ENCODE data around the gene EPB41L3.
"Not testable (repeated sequence)": the region's sequence is repeated elsewhere in the genome, so short reads cannot be mapped to it uniquely, and the experiment has no call there.

The EPB41L3 gene

DNA sequence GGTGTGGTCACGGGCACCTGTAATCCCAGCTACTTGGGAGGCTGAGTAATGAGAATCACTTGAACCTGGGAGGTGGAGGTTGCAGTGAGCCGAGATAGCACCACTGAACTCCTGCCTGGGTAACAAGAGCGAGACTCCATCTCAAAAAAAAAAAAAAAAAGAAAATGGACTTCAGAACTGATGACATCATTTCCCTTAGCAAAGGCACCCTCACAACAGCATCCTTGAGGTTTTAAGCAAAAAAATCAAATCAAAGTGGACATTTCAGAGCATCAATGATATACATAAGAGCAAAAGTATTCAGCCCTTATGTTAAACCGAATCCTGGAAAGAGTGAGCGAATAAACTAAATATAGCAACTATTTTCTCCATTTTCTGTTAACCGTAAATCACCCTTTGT lies 45.3 kb downstream of the EPB41L3 start:
- DNase-seq (ENCODE audit: low read depth in 2 of 2) = no peak

DNA sequence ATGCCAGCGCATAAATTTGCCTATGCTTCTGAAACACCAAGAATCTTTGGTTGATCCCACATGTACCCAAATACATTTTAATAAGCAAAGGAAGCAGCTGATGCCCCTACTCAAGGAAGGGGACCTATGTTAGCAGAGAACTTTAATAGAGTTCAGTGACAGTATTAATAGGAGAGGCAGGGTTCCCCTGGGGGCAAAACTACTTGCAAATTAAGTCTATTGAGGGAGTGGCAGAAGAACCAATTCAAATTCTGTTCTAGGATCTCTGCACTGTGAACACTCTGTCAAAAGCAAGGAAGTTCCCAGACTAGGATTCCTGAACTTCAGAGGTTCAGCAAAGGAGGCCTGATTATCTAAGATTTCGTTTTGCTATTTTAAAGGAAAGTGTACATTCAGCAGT lies 47.5 kb downstream of the EPB41L3 start:
- no peak for DNase-seq (ENCODE audit: low read depth in 2 of 2)

DNA sequence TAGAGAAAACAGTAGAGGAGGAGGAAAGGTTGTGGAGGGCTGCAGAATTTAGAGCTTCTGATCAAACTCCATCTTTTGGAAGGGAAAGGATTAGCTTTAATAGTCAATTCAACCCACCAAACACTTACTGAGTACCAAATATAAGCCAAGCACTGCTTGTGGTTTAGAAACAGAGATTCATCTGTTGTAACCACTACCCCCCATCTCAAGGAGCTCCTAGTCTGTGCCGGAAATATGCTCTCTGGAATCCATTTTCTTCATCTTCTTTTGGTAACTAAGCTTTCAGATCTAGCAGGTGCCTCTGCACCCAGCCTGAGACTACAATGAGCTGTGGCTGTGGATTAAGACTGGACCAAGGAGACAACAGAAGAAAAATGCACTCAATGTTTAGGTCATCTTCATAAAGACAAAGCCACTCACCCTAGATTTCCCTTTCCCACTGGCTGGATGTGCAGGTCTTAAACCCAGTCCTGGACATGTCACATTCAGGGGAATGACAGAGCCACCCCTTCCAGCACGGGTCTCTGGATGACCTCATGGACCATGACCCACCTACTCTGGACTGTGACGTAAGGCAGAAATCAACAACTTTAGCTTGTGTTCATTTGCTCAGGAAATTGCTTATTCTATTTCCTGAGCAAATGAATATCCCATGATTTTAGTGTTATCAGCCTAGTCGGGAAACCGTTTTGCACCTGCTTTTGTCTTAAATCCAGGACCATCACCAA lies 52.9 kb downstream of the EPB41L3 start:
- no peak for DNase-seq (ENCODE audit: low read depth in 2 of 2)

DNA sequence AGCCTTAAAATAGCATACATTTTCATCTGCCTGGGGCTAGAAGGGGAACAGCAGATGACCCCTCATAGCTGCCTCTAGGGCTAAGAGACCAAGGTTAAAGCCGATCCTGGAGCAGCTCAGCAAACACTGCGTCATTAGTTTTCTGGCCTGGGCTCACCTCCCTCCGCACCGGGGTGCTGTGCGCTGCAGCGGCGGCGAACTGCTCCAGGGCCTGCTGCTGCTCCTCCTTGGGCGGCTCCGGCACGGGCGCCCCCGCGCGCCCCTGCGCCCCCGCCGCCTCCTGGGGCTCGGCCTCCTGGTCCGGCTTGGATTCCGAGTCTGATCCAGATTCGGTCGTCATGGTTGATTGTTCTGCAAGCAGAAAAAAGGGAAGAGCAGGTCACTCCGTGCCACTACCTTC lies 55.0 kb downstream of the EPB41L3 start:
- no peak for DNase-seq (ENCODE audit: low read depth in 2 of 2)

DNA sequence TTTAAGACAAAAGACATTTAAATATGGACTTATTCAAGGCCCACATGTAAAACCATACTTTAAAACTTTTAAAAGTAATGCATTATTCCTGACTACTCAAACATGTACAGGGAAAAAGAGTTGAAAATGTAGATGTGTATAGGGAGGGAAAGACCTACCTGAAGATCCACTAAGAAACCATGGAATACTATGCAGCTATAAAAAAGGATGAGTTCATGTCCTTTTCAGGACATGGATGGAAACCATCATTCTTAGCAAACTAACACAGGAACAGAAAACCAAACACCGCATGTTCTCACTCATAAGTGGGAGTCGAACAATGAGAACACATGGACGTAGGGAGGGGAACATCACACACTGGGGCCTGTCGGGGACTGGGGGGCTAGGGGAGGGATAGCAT lies 55.8 kb downstream of the EPB41L3 start:
- not testable (repeated sequence) for DNase-seq (ENCODE audit: low read depth in 2 of 2)

DNA sequence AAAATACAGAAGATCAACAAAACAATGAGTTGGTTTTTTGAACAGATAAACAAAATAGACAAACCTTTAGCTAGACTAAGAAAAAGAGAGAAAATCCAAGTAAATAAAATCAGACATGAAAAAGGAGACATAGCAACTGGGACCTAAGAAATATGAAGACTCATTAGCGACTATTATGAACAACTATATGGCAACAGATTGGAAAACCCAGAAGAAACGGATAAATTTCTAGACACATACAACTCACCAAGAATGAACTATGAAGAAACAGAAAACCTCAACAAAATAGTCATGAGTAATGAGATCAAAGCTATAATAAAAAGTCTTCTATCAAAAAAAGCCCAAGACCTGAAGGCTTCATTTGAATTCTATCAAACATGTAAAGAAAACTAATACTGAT lies 59.3 kb downstream of the EPB41L3 start:
- no peak for DNase-seq (ENCODE audit: low read depth in 2 of 2)

DNA sequence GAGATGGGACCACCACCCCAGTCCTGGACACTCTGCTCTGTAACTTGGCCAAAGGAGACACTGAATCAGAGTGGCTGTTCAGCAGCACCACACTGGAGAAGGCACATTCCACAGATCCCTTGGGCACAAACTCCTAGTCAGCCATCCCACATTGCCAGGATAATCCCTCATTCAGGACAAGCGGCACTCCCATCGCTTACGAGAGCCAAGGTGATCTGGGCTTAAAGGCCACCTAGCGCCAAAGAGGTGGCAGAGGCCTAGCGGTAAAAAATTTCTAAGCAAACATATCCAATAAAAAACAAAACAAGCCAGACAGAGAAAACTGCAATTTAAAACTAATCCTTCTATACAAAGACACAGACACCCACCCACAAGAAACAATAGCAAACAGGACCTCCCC lies 62.2 kb downstream of the EPB41L3 start:
- DNase-seq (ENCODE audit: low read depth in 2 of 2) = no peak

DNA sequence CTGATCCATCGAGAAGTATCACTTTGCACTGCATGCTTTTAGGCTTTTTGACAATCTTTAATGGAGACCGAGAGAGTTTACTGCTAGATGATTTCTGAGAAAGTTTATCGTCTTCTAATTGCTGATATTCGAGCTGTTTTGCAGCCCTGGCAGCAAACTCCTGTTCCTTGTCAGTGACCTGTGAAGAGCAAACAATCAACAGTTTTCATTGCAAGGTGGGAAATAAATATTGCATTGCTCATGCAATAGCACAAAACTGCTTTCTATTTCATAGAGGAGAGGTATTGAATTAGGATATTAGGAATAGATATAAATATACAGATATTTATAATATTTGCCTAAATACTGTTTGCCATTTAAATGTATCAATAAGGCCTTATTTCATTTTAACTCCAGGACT lies 65.5 kb downstream of the EPB41L3 start:
- no peak for DNase-seq (ENCODE audit: low read depth in 2 of 2)

DNA sequence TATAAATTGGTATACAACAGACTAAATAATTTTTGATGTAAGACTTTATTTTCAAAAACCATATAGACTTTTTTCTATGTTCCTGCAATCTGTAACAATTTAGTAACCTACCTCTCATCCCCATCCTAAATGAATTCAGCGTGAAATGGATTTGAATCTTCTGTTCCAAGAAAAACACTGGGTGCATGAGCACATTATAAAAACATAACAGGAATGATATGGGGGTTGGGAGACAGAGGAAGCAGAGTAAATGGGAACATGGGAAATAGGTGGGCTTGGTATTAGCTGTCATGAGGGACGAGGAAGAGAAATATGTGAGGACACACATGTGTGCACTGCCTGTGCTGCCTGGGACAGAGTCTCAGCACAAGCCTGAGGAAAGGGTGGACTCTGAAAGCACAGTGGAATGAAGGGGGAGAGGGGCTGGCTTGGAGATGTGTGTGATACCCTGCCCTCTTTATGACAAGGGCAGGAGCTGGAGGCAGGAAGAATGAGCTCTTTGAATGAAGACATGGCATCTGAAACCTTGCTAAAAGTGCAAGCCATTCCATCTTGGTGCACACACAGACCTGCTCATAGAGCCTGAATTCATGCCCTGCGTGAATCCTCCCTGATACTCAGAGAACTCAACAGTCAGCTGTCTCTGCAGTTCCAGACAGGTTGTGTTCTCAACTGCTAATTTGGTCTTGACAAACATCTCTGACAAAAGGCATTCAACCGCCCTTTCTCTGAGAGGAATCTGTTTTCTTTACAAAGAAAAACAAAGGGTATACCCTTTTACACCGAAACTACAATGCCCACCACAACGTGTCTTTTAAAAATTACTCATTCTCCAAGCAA lies 66.6 kb downstream of the EPB41L3 start:
- no peak for DNase-seq (ENCODE audit: low read depth in 2 of 2)

DNA sequence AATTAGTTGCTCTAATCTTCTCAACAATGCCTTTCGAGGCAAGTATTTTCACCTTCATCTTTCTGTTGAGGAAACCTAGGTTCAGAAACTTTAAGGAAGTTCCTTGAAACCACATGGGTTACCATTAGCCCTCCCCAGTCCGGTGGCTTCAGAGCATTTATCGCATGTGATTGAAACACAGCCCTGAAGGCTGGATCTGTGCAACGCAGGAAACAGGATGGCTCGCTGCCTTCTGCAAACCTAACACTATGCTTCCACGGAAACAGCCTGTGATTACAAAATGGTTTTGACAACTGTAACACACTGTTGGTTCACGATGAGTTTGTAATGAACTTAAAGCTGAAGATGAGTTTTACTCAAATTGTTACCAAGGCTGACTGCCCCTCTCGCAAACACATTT lies 68.5 kb downstream of the EPB41L3 start:
- DNase-seq (ENCODE audit: low read depth in 2 of 2) = no peak

DNA sequence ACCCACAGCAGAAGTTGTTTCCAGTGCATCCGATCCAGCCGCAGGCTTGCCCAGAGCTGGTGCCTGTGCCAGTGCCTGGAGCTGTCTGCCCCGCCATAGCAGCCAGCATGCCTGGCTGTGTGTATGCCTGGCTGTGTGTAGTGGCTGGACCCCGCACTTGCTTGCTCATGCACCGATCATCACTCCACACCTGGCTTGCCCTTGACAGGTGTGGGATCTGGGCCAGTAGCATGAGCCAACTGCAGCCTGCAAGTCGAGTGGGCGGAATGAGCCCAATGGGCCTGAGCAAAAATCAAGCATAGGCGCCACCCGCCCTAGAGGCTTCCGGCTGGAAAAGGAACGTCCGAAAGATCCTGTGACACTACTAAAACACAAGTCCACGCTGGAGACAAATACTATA lies 74.5 kb downstream of the EPB41L3 start:
- DNase-seq (ENCODE audit: low read depth in 2 of 2) = no peak

DNA sequence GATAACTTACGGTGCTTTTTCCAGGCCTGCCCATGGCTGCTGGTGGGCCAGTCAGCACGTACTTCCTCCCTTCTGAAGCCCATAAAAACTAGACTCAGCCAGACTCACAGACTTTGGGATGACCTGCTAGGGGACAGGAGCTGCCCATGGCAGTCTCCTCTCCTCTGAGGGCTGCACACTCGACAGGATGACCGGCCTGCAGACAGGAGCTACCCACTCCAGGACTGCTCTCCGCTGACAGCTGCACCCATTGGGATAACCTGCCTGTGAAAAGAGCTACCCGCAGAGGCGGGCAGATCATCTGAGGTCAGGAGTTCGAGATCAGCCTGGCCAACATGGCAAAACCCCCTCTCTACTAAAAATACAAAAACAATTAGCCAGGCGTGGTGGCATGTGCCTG lies 75.4 kb downstream of the EPB41L3 start:
- no peak for DNase-seq (ENCODE audit: low read depth in 2 of 2)

DNA sequence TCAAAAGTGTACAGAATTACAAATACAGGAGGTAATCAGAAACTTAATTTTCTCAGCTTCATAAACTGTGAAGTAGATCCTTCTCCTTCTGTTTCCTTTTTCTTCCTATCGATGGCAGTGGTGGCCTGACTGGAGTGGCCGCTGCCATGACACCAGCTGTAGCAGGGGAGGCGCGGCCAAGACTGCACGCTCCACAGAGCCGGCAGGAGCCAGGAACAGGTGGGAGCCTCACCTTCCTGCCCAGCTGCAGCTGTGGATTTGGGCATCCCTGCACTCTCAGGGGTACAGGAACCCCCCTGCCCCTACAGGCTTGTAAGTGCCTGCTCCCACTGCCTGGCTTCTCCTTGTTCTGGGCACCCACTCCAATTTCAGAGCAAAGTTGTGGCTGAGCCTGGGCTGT lies 76.1 kb downstream of the EPB41L3 start:
- DNase-seq (ENCODE audit: low read depth in 2 of 2) = no peak

DNA sequence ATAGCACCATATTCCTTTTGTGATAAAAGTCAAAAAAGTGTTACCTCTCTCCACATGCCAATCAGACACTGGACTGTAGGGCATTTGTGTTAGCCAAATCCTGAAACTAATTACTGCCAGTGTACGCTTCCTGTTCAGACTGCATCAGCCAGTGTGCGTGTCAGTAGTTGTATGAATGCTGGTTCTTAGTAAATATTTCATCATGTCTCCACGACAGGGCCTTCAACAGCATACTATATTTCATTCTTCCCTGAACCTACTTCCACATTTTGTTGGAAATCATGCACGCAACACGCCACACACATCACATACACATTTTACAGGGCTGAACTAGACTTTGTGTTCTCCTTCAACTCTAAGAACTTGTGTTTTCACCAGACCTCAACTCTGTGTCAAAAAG lies 77.5 kb downstream of the EPB41L3 start:
- DNase-seq (ENCODE audit: low read depth in 2 of 2) = no peak

DNA sequence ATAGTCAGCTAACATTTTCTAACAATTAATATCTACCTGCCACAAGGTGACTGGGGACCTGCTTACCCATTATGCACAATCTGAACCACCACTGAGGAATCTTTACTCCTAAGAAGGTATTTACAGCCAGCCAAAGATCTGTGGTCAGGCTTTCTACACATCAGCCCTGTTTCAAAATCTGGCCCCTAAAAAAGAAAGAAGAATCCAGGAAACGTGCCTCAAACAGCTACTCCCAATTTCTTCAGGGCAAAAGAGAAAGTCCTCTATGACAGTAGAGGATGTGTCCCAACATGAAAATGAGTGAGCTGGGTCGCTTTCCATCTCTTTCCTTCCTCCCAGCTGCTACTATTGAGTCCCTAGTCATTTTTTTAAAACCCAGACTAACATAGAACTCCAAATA lies 79.5 kb downstream of the EPB41L3 start:
- DNase-seq (ENCODE audit: low read depth in 2 of 2) = no peak

DNA sequence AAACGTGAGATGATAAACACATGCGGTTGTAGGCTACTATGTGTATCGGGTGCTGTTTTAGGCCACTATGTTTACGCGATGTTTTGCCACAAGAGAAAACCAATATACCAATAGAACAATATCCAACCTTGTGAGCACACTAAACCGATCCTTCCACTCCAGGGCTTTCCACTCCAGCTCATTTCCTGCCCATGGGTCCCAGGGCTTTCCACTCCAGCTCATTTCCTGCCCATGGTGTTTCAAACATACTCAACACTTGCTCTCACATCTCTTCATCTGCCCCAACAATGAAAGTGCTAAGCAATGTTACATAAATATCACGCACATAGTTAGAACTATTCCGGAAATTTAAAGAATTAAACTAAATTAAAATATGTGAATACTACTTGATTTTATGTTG lies 80.0 kb downstream of the EPB41L3 start:
- no peak for DNase-seq (ENCODE audit: low read depth in 2 of 2)

DNA sequence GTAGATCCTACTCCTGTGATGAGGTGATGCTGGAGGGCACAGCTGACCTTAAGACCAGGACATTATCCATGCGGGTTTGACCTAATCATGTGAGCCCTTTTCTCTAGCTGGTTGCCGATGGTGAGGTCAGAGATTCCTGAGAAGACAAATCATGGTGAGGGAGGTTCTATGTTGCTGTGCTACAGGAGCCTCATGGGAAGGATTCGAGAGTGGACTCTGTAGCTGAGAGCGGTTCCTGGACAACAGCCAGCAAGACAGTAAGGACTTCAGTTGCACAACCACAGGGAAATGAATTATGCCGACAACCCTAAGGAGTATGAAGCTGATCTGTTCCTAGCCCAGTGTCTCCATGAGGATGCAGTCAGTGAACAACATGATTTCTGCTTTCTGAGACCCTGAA lies 80.4 kb downstream of the EPB41L3 start:
- DNase-seq (ENCODE audit: low read depth in 2 of 2) = no peak

DNA sequence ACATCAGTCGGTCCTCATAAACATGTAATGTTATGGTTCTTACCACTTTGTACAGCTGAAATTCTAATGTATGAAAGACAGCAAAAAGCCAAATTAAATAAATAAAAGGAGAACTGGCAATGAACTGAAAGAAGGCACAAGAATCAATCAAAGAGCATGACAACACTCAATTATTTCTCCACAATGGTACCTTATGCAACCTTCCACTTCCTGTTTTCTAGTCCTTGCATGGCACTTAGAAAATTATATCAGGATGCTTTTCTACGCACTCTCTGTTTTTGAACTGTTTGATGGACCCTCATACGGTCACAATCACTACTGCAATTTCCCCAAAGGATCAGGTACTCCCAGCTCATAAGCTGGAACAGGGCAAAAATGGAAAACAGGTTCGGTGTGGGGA lies 81.6 kb downstream of the EPB41L3 start:
- no peak for DNase-seq (ENCODE audit: low read depth in 2 of 2)

DNA sequence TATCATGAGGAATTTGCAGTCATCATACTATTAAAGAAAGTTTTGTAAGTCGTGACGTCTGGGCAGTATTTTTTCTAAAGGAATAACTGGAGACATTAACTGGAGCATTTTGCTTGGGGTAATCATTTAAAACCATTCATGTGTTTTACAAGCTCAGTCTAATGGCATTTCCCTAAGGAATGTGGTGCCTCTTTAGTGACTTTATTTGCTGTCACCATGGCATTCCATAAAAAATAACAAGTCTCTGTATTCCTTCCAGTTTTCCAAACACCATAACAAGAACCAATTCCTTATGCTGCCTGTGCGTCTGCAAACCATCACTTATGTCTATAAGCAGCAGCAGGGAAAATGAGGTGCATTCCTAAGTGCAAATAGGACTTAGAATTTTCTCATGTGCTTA lies 82.8 kb downstream of the EPB41L3 start:
- no peak for DNase-seq (ENCODE audit: low read depth in 2 of 2)

DNA sequence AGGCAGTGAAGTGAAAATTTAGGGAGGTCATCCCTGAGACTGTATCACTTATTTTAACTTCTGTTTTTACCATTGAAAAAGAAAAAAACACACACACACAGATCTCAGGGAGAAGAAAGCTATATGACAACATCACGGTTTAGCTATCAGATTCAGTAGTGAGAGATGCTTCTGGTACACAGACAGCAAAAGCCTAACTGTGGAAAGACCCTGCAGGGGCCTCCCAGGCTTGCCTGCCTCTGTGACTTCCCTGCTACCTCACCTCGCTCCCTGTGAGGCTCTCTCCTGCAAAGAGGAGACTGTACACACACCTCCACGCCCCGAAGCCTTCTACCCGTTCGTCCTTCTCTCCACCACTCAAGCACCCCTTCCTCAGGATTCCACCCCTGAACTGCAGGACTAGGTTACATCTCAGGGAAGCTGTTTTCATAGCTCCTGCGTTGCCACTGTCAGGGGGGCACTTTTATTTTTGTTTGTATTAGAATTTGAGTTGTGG lies 86.3 kb downstream of the EPB41L3 start:
- no peak for DNase-seq (ENCODE audit: low read depth in 2 of 2)

DNA sequence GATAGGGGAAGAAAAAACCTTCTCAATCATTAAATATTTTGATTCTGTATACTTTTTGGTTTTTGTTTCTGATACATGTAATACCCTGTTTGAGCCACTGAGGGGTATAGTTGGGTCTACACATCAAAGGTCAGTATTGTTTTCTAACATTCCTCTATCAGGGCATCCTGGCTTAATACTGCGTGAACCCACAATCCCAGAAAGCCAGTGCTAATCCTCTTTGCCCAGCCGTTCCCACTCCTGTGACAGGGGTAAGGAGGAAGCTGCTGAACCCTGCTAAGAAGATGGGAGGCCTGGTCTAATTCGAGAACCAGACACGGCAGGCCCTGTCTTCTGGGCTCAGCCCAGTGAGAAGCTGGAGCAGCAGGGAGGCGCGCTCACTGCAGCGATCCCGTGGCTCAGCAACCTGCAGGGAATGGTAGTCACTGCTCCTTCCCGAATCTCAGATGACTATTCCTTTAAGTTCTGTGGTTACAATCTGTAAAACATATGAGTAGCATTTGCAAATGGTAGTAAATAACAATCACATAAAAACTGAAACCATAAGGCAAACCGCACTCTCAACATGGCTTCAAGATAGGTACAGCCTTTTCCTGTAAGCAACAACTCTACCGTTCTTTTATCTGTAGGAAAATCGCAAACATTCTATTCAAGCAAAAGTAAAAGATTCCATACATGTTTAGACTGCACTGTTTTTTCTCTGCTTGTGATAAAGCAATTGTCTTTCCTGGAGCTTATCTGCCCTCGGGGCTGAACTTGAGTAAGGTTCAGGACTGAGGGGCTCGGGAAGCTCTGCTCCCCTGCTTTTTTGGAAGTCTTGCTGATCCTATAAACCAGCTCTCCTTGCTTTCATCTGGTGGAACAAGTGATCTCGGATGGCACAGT lies 87.0 kb downstream of the EPB41L3 start:
- DNase-seq (ENCODE audit: low read depth in 2 of 2) = no peak

DNA sequence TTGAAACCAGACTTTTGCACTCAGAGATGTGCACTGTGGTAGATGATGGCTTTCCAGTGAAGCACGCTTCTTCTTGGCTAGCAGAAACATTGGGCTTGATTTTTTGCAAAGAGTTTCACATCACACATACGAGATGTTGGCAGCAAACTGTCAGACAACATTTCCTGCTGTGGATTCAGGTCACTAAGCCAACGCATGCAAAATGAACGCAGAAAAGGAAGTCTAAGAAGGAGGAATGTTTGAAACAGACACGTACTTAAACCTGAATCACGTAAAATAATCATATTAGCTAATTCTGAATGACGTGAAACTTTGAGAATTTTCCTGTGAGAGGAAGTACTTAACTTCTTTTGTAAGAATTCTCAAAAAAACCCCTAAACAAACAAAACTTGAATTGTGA lies 88.1 kb downstream of the EPB41L3 start:
- DNase-seq (ENCODE audit: low read depth in 2 of 2) = no peak

All from stimulated activated CD4-positive, alpha-beta T cell treated with anti-CD3 and anti-CD28 coated beads, Interleukin-12 subunit alpha, Interleukin-12 subunit beta, amount 100 ng/mL, for 24 hours (primary cell).